K562 (cell line): Measurements from ENCODE around the gene TOGARAM2. TPM values are rescaled to one million over a fixed set of nuclear protein-coding genes. Genes with fewer than 3 reads are reported as not detected.

Source experiments
- ATAC-seq: fragments of 200-7000 bp; cut with Tn5 transposase; 3 replicates; pipeline ENCODE4 v1.9.1; 2020; ENCODE audit warnings: moderate library complexity
- BruUV-seq: library from RNA; stranded (reverse); fragments of 400-500 nt; replicated peaks from 2 replicates; lab custom pipeline; 2021; lab: Mats Ljungman, UMichigan
- CTCF ChIA-PET: fragments of 300-600 bp; formaldehyde crosslinking; extraction: SDS; loops from one replicate; lab custom pipeline; 2021; ENCODE audit warnings: low intra/inter-chr PET ratio; lab: Yijun Ruan, JAX
- POLR2A ChIA-PET: fragments of 300-600, 350-650 bp; sonication (Branson Sonifier 250); formaldehyde crosslinking; extraction: SDS; loops from one replicate; lab custom pipeline; 2021; ENCODE audit warnings: antibody characterized with exemption, inconsistent platforms; lab: Yijun Ruan, JAX
- DNase-seq, 4 experiments: peaks; one replicate each; pipeline versions ENCODE4 v3.0.0 to v3.0.0-alpha.2; 2011 to 2018; ENCODE audit warnings: low spot score in 3 of 4, mixed read lengths in 3 of 4; ENCODE audit errors: extremely low read depth in 1 of 4
- FAIRE-seq: peaks from 2 replicates; lab custom pipeline; 2011; peaks lifted over from hg19 to GRCh38; lab: Jason Lieb, UNC
- H2AFZ ChIP-seq: 2 replicates; pipeline ENCODE4 v1.6.0; 2011; ENCODE audit warnings: low read depth, low read length, control low read depth, inconsistent platforms
- H3K27ac ChIP-seq: fragments of 200-600 bp; 3 replicates; pipeline ENCODE4 v1.8.0; 2011; ENCODE audit warnings: low read depth, mild to moderate bottlenecking, control low read depth, inconsistent platforms, low read length, moderate library complexity, mixed read lengths; ENCODE audit errors: extremely low read depth
- H3K27me3 ChIP-seq, 2 experiments: fragments of 300-600 bp in 1 of 2; 2 replicates in 1 of 2; 3 replicates in 1 of 2; pipeline versions ENCODE4 v1.6.0 to v1.8.0; 2011; ENCODE audit warnings: inconsistent platforms in 2 of 2, low read length in 2 of 2, mild to moderate bottlenecking in 1 of 2, mixed read lengths in 1 of 2, moderate library complexity in 1 of 2; ENCODE audit not compliant: control insufficient read depth in 2 of 2, insufficient read depth in 2 of 2
- H3K36me3 ChIP-seq: fragments of 300-600 bp; 3 replicates; pipeline ENCODE4 v1.8.0; 2011; ENCODE audit warnings: mild to moderate bottlenecking, low read length, inconsistent platforms; ENCODE audit not compliant: control insufficient read depth, insufficient read depth
- H3K4me1 ChIP-seq, 2 experiments: fragments of 200-600 bp in 1 of 2; replicated peaks in 1 of 2; 2 replicates in 1 of 2; 3 replicates in 1 of 2; pipeline versions ENCODE4 v1.5.1 to v1.8.0; 2011; ENCODE audit warnings: inconsistent platforms in 2 of 2, low read length in 2 of 2, mild to moderate bottlenecking in 1 of 2, mixed read lengths in 1 of 2, moderate library complexity in 1 of 2; ENCODE audit not compliant: control insufficient read depth in 2 of 2, insufficient read depth in 2 of 2
- H3K4me2 ChIP-seq: 2 replicates; pipeline ENCODE4 v1.6.1; 2011; ENCODE audit warnings: low read length, control low read depth, inconsistent platforms, mixed read lengths; ENCODE audit not compliant: insufficient read depth
- H3K4me3 ChIP-seq: fragments of 200-600 bp; sonication (generic), shearing (Covaris generic); 2 replicates; pipeline ENCODE4 v1.5.1; 2016; ENCODE audit warnings: control low read depth, inconsistent platforms
- H3K79me2 ChIP-seq: fragments of 200-600 bp; 3 replicates; pipeline ENCODE4 v1.8.0; 2011; ENCODE audit warnings: low read length, inconsistent platforms; ENCODE audit not compliant: control insufficient read depth, insufficient read depth
- H3K9ac ChIP-seq, 2 experiments: 2 replicates each; pipeline versions ENCODE4 v1.6.0 to v1.6.1; 2011; ENCODE audit warnings: low read depth in 2 of 2, low read length in 2 of 2, control low read depth in 1 of 2, inconsistent platforms in 1 of 2, mild to moderate bottlenecking in 1 of 2, mixed read lengths in 1 of 2; ENCODE audit not compliant: insufficient read depth in 1 of 2
- H3K9me1 ChIP-seq: one replicate; pipeline ENCODE4 v1.6.0; 2011; ENCODE audit warnings: inconsistent platforms, mild to moderate bottlenecking, low read length, moderate library complexity; ENCODE audit not compliant: control insufficient read depth, insufficient read depth
- H3K9me3 ChIP-seq: replicated peaks from 2 replicates; pipeline ENCODE4 v1.5.1; 2011; ENCODE audit warnings: low read depth, low read length, inconsistent platforms; ENCODE audit not compliant: control insufficient read depth, insufficient read depth
- H4K20me1 ChIP-seq: replicated peaks from 2 replicates; pipeline ENCODE4 v1.6.1; 2011; ENCODE audit warnings: low read length, inconsistent platforms, mixed read lengths; ENCODE audit not compliant: control insufficient read depth, insufficient read depth
- CBX8 ChIP-seq: fragments of 200-600 bp; sonication (generic); IDR thresholded peaks from 2 replicates; pipeline ENCODE4 v1.6.1; 2012; ENCODE audit warnings: borderline replicate concordance, mixed run types, low read depth, mild to moderate bottlenecking, moderate library complexity, mixed read lengths, low read length, control low read depth, inconsistent platforms; ENCODE audit not compliant: poor library complexity, severe bottlenecking; ENCODE audit errors: extremely low read depth
- CCAR2 ChIP-seq: fragments of 200-400 bp; formaldehyde crosslinking; IDR thresholded peaks from 2 replicates; pipeline ENCODE4 v1.6.1; 2017; ENCODE audit warnings: mild to moderate bottlenecking, low read depth, low read length
- FOXK2 ChIP-seq, 2 experiments: fragments of 450-650 bp; IDR thresholded peaks in 1 of 2; conservative IDR thresholded peaks in 1 of 2; 2 replicates each; pipeline ENCODE4 v1.6.1; 2016; ENCODE audit warnings: low read depth in 2 of 2, mild to moderate bottlenecking in 1 of 2
- HIVEP1 ChIP-seq: fragments of 250-450 bp; sonication (Bioruptor Pico); IDR thresholded peaks from 2 replicates; pipeline ENCODE4 v1.4.0; 2020; ENCODE audit warnings: mild to moderate bottlenecking
- RHOXF2B ChIP-seq: fragments of 250-450 bp; sonication (Bioruptor Pico); conservative IDR thresholded peaks from 2 replicates; pipeline ENCODE4 v1.5.1; 2021
- ZNF41 ChIP-seq: fragments of 250-450 bp; sonication (Bioruptor Pico); conservative IDR thresholded peaks from 2 replicates; pipeline ENCODE4 v1.4.0; 2020; ENCODE audit warnings: mild to moderate bottlenecking
- ZNF583 ChIP-seq: fragments of 250-450 bp; sonication (Bioruptor Pico); IDR thresholded peaks from 2 replicates; pipeline ENCODE4 v1.4.0; 2020
- ZNF668 ChIP-seq: fragments of 250-450 bp; sonication (Bioruptor Pico); IDR thresholded peaks from 2 replicates; pipeline ENCODE4 v1.8.0; 2022; ENCODE audit warnings: mild to moderate bottlenecking, inconsistent platforms
- ZNF696 ChIP-seq: fragments of 250-450 bp; sonication (Bioruptor Pico); conservative IDR thresholded peaks from 2 replicates; pipeline ENCODE4 v1.4.0; 2020; ENCODE audit warnings: mild to moderate bottlenecking, moderate library complexity
- WGBS: fragments of 100-300 bp; shearing (Covaris generic); methylation state at CpG from one replicate; pipeline ENCODE4 v1.1.6; 2016; ENCODE audit warnings: low coverage, mixed read lengths; ENCODE audit not compliant: insufficient coverage; ENCODE audit errors: missing lambda C conversion rate; 5-methylcytosine and 5-hydroxymethylcytosine counted together
- in situ Hi-C: fragments of 300-500 bp; cut with MboI; formaldehyde crosslinking; loops from 4 replicates; pipeline ENCODE4 v1.15.0; 2018; ENCODE audit warnings: inconsistent platforms, mixed read lengths
- intact Hi-C: fragments of 100-400 bp; cut with micrococcal nuclease; formaldehyde crosslinking; loops from 2 replicates; pipeline ENCODE4 v1.14.2; 2022
- polyA plus RNA-seq, 8 experiments: library from polyadenylated mRNA; depleted of rRNA in 4 of 8; stranded (reverse) in 5 of 8; unstranded in 3 of 8; fragments of >200 nt; fragmentation: Nextera tagmentation in 2 of 8; fragmentation: Illumina TruSeq in 1 of 8; extraction: Ambion mirVana in 2 of 8; extraction: Trizol in 1 of 8; gene quantifications; 2 replicates each; pipeline versions ENCODE4 v1.2.1 to v1.2.3, GENCODE V29; 2011 to 2014; ENCODE audit warnings: inconsistent platforms in 1 of 8, missing spikeins in 1 of 8
- total RNA-seq, 7 experiments: library from RNA; depleted of rRNA in 6 of 7; stranded (reverse); fragments of >200 nt in 6 of 7; fragmentation: Illumina TruSeq in 2 of 7; extraction: Trizol in 2 of 7; gene quantifications; 2 replicates each; pipeline versions ENCODE4 v1.2.1 to v1.2.3, GENCODE V29; 2011 to 2021; ENCODE audit warnings: low replicate concordance in 1 of 7
- TF ChIP-seq, protein P1 (sequence below): fragments of 250-450 bp; sonication (Bioruptor Pico); IDR thresholded peaks from 2 replicates; pipeline ENCODE4 v1.5.0; 2020; ENCODE audit warnings: mild to moderate bottlenecking
- TF ChIP-seq, protein P2 (sequence below): fragments of 250-450 bp; sonication (Bioruptor Pico); IDR thresholded peaks from 2 replicates; pipeline ENCODE4 v1.8.0; 2022; ENCODE audit warnings: moderate library complexity, mild to moderate bottlenecking, inconsistent platforms

TOGARAM2 gene
- total and polyA plus RNA-seq, 9 of the 15 experiments (the other 6 are each of a cell fraction or from before 2014, with no cell fraction given) = not detected

DNA sequence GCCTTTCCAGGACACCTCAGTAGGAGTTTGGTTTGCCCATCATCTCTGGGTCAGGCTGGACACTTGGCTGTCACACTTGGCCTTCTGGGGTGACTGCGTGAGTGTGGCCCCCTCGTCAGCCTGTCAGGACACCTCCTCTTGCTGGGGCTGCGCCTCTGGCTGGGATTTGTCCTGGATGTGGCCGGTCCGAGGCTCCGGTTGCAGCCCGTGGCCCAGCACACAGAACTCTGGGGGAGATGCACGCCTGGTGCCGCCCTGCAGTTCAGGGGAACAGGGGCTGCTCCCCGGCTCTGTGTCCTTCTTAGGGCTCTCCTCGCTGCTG is 83.6 kb downstream of the TOGARAM2 start:
- 0% methylated on average over 9 of the region's 11 CpGs for WGBS
- TF ChIP-seq ZNF696 (CRISPR knock-in tag) = no peak
- no peak for TF ChIP-seq CBX8
- TF ChIP-seq ZNF41 = no peak
- TF ChIP-seq CCAR2 = no peak
- no peak for TF ChIP-seq FOXK2 (conservative IDR thresholded peaks at IDR 0.05 in 1 of 2, IDR thresholded peaks at IDR 0.05 in 1 of 2; ENCODE audit: low read depth in 2 of 2)
- TF ChIP-seq, protein P1, sequence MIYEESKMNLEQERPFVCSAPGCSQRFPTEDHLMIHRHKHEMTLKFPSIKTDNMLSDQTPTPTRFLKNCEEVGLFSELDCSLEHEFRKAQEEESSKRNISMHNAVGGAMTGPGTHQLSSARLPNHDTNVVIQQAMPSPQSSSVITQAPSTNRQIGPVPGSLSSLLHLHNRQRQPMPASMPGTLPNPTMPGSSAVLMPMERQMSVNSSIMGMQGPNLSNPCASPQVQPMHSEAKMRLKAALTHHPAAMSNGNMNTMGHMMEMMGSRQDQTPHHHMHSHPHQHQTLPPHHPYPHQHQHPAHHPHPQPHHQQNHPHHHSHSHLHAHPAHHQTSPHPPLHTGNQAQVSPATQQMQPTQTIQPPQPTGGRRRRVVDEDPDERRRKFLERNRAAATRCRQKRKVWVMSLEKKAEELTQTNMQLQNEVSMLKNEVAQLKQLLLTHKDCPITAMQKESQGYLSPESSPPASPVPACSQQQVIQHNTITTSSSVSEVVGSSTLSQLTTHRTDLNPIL = no peak
- TF ChIP-seq, protein P2, sequence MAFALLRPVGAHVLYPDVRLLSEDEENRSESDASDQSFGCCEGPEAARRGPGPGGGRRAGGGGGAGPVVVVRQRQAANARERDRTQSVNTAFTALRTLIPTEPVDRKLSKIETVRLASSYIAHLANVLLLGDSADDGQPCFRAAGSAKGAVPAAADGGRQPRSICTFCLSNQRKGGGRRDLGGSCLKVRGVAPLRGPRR (CRISPR knock-in tag) = no peak
- TF ChIP-seq ZNF668 (CRISPR knock-in tag) = no peak
- TF ChIP-seq HIVEP1 (CRISPR knock-in tag) = no peak
- no peak for TF ChIP-seq RHOXF2B (CRISPR knock-in tag)
- no peak for TF ChIP-seq ZNF583 (CRISPR knock-in tag)
- ChIA-PET CTCF (no interaction called here), POLR2A (no interaction called here)
- H3K27ac ChIP-seq = no peak overlapping the region
- H3K9me1 ChIP-seq = peaks cover 3% of the 10 kb centered on the region
- H3K9ac ChIP-seq = no peak overlapping the region
- BruUV-seq = no TSS peak
- H3K4me2 ChIP-seq = no peak overlapping the region
- H3K4me1 ChIP-seq = no peaks in the 10 kb centered on the region
- in situ Hi-C loops (no loop called here), intact Hi-C loops (no loop called here)
- H3K36me3 ChIP-seq = no peaks in the 10 kb centered on the region
- no peaks in the 10 kb centered on the region for H4K20me1 ChIP-seq
- no peaks in the 10 kb centered on the region for H3K9me3 ChIP-seq
- H2AFZ ChIP-seq = no peak overlapping the region
- FAIRE-seq (no peak), ATAC-seq (no peak), DNase-seq (no peak)
- no peaks in the 10 kb centered on the region for H3K79me2 ChIP-seq
- H3K4me3 ChIP-seq = no peak overlapping the region
- H3K27me3 ChIP-seq = peaks cover 26 to 68% of the 10 kb centered on the region in 2 experiments; a peak in 4 of 5 replicates
